Liver (tissue), 9 donors: ENCODE results near the gene OLFML2A. TPM values are rescaled to one million over a fixed set of nuclear protein-coding genes. Genes with fewer than 3 reads are reported as not detected.

Experiments
- DNase-seq: peaks from one replicate; pipeline ENCODE4 v3.0.0-alpha.2; 2017; ENCODE audit warnings: low spot score
- H3K27ac ChIP-seq, 2 donors: one replicate each; pipeline ENCODE4 v1.7.0; 2013; ENCODE audit warnings: inconsistent platforms in 2 of 2, low read length in 2 of 2, control low read depth in 1 of 2, low read depth in 1 of 2, mild to moderate bottlenecking in 1 of 2
- H3K27me3 ChIP-seq, 4 donors: one replicate each; pipeline versions ENCODE4 v1.6.1 to v1.7.0; 2013; ENCODE audit warnings: low read length in 3 of 4, inconsistent platforms in 1 of 4, mild to moderate bottlenecking in 1 of 4, moderate library complexity in 1 of 4; ENCODE audit not compliant: control insufficient read depth in 4 of 4, insufficient read depth in 4 of 4
- H3K36me3 ChIP-seq, 4 donors: one replicate each; pipeline versions ENCODE4 v1.6.1 to v1.7.0; 2013; ENCODE audit warnings: low read length in 3 of 4, mild to moderate bottlenecking in 3 of 4, low read depth in 1 of 4, moderate library complexity in 1 of 4; ENCODE audit not compliant: control insufficient read depth in 4 of 4, insufficient read depth in 3 of 4
- H3K4me1 ChIP-seq, 4 donors: one replicate each; pipeline versions ENCODE4 v1.6.1 to v1.7.0; 2013; ENCODE audit warnings: low read length in 3 of 4, mild to moderate bottlenecking in 3 of 4, moderate library complexity in 1 of 4; ENCODE audit not compliant: control insufficient read depth in 4 of 4, insufficient read depth in 4 of 4
- H3K4me3 ChIP-seq, 3 donors: one replicate each; pipeline versions ENCODE4 v1.6.1 to v1.7.0; 2013; ENCODE audit warnings: low read length in 3 of 3, control low read depth in 1 of 3, low read depth in 1 of 3, mild to moderate bottlenecking in 1 of 3
- H3K9ac ChIP-seq, 2 donors: one replicate each; pipeline ENCODE4 v1.7.0; 2013; ENCODE audit warnings: low read length in 2 of 2, mild to moderate bottlenecking in 2 of 2, moderate library complexity in 2 of 2, control low read depth in 1 of 2, low read depth in 1 of 2
- H3K9me3 ChIP-seq, 4 donors: one replicate each; pipeline versions ENCODE4 v1.6.1 to v1.7.0; 2013; ENCODE audit warnings: low read length in 3 of 4; ENCODE audit not compliant: control insufficient read depth in 4 of 4
- EGR1 ChIP-seq, 2 donors: IDR thresholded peaks; 2 replicates each; pipeline ENCODE4 v1.6.1; 2016 to 2018; ENCODE audit warnings: antibody characterized with exemption in 2 of 2, low read depth in 2 of 2
- FOXA1 ChIP-seq: IDR thresholded peaks from 2 replicates; pipeline ENCODE4 v1.6.1; 2016; ENCODE audit warnings: antibody characterized with exemption
- FOXA2 ChIP-seq: IDR thresholded peaks from 2 replicates; pipeline ENCODE4 v1.6.1; 2016; ENCODE audit warnings: antibody characterized with exemption
- GABPA ChIP-seq, 2 donors: IDR thresholded peaks in 1 of 2; conservative IDR thresholded peaks in 1 of 2; 2 replicates each; pipeline ENCODE4 v1.6.1; 2016; ENCODE audit warnings: antibody characterized with exemption in 2 of 2, mild to moderate bottlenecking in 1 of 2, moderate library complexity in 1 of 2
- HNF4A ChIP-seq, 2 donors: conservative IDR thresholded peaks; 2 replicates each; pipeline ENCODE4 v1.6.1; 2016; ENCODE audit warnings: antibody characterized with exemption in 2 of 2, mild to moderate bottlenecking in 2 of 2
- HNF4G ChIP-seq: IDR thresholded peaks from 2 replicates; pipeline ENCODE4 v1.6.1; 2016; ENCODE audit warnings: antibody characterized with exemption
- JUND ChIP-seq, 2 donors: IDR thresholded peaks; 2 replicates each; pipeline ENCODE4 v1.6.1; 2016; ENCODE audit warnings: antibody characterized with exemption in 2 of 2
- NR2F2 ChIP-seq: IDR thresholded peaks from 2 replicates; pipeline ENCODE4 v1.6.1; 2016; ENCODE audit warnings: antibody characterized with exemption
- RAD21 ChIP-seq, 2 donors: IDR thresholded peaks; 2 replicates each; pipeline ENCODE4 v1.6.1; 2016; ENCODE audit warnings: antibody characterized with exemption in 2 of 2, mild to moderate bottlenecking in 2 of 2
- RXRA ChIP-seq, 2 donors: IDR thresholded peaks; 2 replicates each; pipeline ENCODE4 v1.6.1; 2017 to 2018; ENCODE audit warnings: antibody characterized with exemption in 2 of 2, mild to moderate bottlenecking in 1 of 2
- SP1 ChIP-seq: IDR thresholded peaks from 2 replicates; pipeline ENCODE4 v1.6.1; 2018; ENCODE audit warnings: antibody characterized with exemption, mild to moderate bottlenecking
- TAF1 ChIP-seq: conservative IDR thresholded peaks from 2 replicates; pipeline ENCODE4 v1.6.1; 2016; ENCODE audit warnings: antibody characterized with exemption, mild to moderate bottlenecking
- YY1 ChIP-seq: IDR thresholded peaks from 2 replicates; pipeline ENCODE4 v1.6.1; 2016; ENCODE audit warnings: antibody characterized with exemption, mild to moderate bottlenecking
- WGBS: extraction: QIAGEN DNeasy Blood & Tissue Kit; methylation state at CpG from one replicate; pipeline ENCODE4 v1.1.7; 2013; 5-methylcytosine and 5-hydroxymethylcytosine counted together
- polyA plus RNA-seq, 2 donors: library from polyadenylated mRNA; stranded (reverse) in 1 of 2; unstranded in 1 of 2; fragments of 200-250 nt in 1 of 2; fragments of >200 nt in 1 of 2; fragmentation: Nextera tagmentation in 1 of 2; extraction: Ambion mirVana in 1 of 2; gene quantifications; one replicate each; pipeline versions ENCODE4 v1.2.1 to v1.2.3, GENCODE V29; 2013 to 2015
- total RNA-seq, 2 donors: library from RNA; depleted of rRNA; stranded (reverse); fragments of >200 nt; gene quantifications; one replicate each; pipeline ENCODE4 v1.2.3, GENCODE V29; 2014
- TF ChIP-seq, protein P1 (sequence below): fragments of 150-350 bp; IDR thresholded peaks from 2 replicates; pipeline ENCODE4 v1.5.1; 2017; ENCODE audit warnings: improper control_type of control experiment, low read depth, low read length; ENCODE audit not compliant: missing input control
- TF ChIP-seq, protein P2 (sequence below): IDR thresholded peaks from 2 replicates; pipeline ENCODE4 v1.6.1; 2016; ENCODE audit warnings: antibody characterized with exemption
- TF ChIP-seq, protein P3 (sequence below): IDR thresholded peaks from 2 replicates; pipeline ENCODE4 v1.6.1; 2016; ENCODE audit warnings: antibody characterized with exemption, mild to moderate bottlenecking
- TF ChIP-seq, protein P4 (sequence below): IDR thresholded peaks from 2 replicates; pipeline ENCODE4 v1.6.1; 2016; ENCODE audit warnings: antibody characterized with exemption
- TF ChIP-seq, protein P5 (sequence below): IDR thresholded peaks from 2 replicates; pipeline ENCODE4 v1.6.1; 2016; ENCODE audit warnings: antibody characterized with exemption
- donor health status: healthy.
- donor health status: healthy.
- donor health status: healthy.
- donor health status: healthy.
- donor health status: healthy.

Gene OLFML2A
- total and polyA plus RNA-seq, 4 donors = 0.15 to 1.1 (median 0.53) TPM

DNA sequence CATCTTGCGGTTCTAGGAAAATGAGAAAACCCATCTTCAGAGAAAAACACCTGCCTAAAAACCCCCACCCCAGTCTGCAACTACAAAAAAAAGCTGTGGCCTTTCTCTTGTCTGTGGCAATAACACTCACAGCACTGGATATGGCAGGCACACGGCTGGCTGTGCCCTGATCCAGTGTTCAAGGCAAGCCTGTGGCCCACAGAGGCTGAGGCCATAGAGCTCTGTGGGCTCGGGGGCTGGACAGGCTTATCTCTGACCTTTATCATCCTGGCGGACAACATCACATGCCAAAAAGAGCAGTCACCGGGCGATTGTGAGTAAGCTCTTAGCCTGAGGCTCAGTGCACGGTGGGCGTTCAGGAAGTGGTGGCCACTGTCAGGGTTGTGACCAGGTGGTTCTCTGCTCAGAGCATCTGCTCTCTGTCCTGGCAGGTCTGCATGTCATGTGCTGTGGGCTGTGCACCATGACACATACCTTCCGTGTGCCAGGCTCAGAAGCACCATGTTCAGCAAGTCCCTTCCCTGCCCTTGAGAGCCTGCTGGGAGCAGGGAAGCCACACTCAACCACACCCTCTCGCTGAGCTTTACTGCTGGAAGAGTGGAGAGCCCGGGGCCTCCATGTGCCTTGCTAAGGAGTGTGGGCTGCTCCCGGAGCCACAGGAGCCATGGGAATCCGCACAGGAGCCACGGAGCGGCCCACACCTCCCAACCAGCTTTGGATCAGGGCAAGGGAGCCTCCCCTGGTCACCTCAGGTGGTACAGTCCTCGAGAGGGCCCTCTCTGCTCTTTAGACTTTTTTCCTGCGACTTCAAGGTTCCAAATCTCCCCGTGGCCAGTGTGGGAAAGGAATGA lies 41.7 kb downstream of the OLFML2A start:
- H3K36me3 ChIP-seq = no peaks in the 10 kb centered on the region
- H3K4me3 ChIP-seq = no peak overlapping the region
- peak in 1 of 2 donors; percentile 16 for TF ChIP-seq HNF4A (conservative IDR thresholded peaks at IDR 0.05)
- TF ChIP-seq TAF1 = no peak
- TF ChIP-seq, protein P1, sequence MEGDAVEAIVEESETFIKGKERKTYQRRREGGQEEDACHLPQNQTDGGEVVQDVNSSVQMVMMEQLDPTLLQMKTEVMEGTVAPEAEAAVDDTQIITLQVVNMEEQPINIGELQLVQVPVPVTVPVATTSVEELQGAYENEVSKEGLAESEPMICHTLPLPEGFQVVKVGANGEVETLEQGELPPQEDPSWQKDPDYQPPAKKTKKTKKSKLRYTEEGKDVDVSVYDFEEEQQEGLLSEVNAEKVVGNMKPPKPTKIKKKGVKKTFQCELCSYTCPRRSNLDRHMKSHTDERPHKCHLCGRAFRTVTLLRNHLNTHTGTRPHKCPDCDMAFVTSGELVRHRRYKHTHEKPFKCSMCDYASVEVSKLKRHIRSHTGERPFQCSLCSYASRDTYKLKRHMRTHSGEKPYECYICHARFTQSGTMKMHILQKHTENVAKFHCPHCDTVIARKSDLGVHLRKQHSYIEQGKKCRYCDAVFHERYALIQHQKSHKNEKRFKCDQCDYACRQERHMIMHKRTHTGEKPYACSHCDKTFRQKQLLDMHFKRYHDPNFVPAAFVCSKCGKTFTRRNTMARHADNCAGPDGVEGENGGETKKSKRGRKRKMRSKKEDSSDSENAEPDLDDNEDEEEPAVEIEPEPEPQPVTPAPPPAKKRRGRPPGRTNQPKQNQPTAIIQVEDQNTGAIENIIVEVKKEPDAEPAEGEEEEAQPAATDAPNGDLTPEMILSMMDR = no peak
- DNase-seq = no peak
- peaks cover 0 to 4% (median 0%) of the 10 kb centered on the region in 4 donors for H3K4me1 ChIP-seq
- H3K27ac ChIP-seq = no peak overlapping the region
- no peak overlapping the region for H3K9ac ChIP-seq
- no peaks in the 10 kb centered on the region for H3K27me3 ChIP-seq
- H3K9me3 ChIP-seq = no peaks in the 10 kb centered on the region
- WGBS = 57% methylated on average over 18 of the region's 18 CpGs

DNA sequence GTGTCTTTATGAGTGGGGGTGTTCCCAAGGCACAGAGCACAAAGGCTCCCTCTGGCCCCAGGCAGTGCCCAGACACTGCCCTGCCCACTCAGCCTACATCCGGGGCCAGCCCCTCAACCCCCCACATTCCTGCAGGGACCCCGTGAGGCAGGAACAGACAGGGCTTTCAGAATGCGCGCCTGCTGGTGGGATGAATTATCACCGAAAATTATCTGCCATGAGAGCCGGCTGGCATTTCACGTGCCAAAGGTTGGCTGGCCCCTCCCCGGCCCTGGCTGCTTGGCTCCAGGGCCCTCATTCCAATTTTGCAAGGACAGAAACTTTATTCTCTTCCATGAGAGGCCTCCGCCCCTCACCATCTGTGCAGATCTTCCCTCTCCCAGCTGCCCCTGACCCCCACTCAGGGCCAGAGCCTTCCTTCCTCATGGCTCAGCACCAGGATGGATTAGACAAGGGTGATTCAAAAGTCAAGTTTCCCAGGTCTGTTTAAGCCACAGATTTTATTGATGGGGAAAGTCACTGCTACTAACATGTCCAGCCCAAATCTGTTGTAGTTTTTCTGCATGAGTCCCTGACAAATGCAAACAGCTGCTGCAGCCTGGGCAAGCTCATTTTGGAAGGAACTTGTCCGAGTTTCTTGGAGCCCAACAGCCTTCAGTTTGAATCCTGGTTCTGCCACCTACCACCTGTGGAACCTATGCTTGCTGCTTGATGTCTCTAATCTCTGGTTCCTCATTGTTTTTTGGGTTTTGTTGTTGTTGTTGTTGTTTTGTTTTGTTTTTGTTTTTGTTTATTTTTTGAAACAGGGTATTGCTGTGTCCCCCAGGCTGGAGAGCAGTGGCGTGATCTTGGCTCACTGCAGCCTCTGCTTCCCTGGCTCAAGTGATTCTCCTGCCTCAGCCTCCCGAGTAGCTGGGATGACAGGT lies 44.0 kb downstream of the OLFML2A start:
- H3K36me3 ChIP-seq = no peaks in the 10 kb centered on the region
- H3K9me3 ChIP-seq = no peaks in the 10 kb centered on the region
- H3K9ac ChIP-seq = no peak overlapping the region
- TF ChIP-seq, protein P2, sequence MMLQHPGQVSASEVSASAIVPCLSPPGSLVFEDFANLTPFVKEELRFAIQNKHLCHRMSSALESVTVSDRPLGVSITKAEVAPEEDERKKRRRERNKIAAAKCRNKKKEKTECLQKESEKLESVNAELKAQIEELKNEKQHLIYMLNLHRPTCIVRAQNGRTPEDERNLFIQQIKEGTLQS = no peak
- TF ChIP-seq, protein P3, sequence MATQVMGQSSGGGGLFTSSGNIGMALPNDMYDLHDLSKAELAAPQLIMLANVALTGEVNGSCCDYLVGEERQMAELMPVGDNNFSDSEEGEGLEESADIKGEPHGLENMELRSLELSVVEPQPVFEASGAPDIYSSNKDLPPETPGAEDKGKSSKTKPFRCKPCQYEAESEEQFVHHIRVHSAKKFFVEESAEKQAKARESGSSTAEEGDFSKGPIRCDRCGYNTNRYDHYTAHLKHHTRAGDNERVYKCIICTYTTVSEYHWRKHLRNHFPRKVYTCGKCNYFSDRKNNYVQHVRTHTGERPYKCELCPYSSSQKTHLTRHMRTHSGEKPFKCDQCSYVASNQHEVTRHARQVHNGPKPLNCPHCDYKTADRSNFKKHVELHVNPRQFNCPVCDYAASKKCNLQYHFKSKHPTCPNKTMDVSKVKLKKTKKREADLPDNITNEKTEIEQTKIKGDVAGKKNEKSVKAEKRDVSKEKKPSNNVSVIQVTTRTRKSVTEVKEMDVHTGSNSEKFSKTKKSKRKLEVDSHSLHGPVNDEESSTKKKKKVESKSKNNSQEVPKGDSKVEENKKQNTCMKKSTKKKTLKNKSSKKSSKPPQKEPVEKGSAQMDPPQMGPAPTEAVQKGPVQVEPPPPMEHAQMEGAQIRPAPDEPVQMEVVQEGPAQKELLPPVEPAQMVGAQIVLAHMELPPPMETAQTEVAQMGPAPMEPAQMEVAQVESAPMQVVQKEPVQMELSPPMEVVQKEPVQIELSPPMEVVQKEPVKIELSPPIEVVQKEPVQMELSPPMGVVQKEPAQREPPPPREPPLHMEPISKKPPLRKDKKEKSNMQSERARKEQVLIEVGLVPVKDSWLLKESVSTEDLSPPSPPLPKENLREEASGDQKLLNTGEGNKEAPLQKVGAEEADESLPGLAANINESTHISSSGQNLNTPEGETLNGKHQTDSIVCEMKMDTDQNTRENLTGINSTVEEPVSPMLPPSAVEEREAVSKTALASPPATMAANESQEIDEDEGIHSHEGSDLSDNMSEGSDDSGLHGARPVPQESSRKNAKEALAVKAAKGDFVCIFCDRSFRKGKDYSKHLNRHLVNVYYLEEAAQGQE = no peak
- TF ChIP-seq, protein P4, sequence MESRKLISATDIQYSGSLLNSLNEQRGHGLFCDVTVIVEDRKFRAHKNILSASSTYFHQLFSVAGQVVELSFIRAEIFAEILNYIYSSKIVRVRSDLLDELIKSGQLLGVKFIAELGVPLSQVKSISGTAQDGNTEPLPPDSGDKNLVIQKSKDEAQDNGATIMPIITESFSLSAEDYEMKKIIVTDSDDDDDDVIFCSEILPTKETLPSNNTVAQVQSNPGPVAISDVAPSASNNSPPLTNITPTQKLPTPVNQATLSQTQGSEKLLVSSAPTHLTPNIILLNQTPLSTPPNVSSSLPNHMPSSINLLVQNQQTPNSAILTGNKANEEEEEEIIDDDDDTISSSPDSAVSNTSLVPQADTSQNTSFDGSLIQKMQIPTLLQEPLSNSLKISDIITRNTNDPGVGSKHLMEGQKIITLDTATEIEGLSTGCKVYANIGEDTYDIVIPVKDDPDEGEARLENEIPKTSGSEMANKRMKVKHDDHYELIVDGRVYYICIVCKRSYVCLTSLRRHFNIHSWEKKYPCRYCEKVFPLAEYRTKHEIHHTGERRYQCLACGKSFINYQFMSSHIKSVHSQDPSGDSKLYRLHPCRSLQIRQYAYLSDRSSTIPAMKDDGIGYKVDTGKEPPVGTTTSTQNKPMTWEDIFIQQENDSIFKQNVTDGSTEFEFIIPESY = no peak
- TF ChIP-seq TAF1 = no peak
- TF ChIP-seq SP1 = no peak
- TF ChIP-seq GABPA (IDR thresholded peaks at IDR 0.05 in 1 of 2, conservative IDR thresholded peaks at IDR 0.05 in 1 of 2) = no peak
- no peak for TF ChIP-seq HNF4A (conservative IDR thresholded peaks at IDR 0.05)
- no peak for TF ChIP-seq JUND (IDR thresholded peaks at IDR 0.05)
- TF ChIP-seq NR2F2 = no peak
- TF ChIP-seq FOXA1 = no peak
- TF ChIP-seq HNF4G = no peak
- no peak for TF ChIP-seq RXRA (IDR thresholded peaks at IDR 0.05)
- TF ChIP-seq FOXA2 = no peak
- no peak for TF ChIP-seq EGR1 (IDR thresholded peaks at IDR 0.05; ENCODE audit: low read depth in 2 of 2)
- no peak for TF ChIP-seq RAD21 (IDR thresholded peaks at IDR 0.05)
- TF ChIP-seq YY1 = no peak
- TF ChIP-seq, protein P1 = no peak
- TF ChIP-seq, protein P5, sequence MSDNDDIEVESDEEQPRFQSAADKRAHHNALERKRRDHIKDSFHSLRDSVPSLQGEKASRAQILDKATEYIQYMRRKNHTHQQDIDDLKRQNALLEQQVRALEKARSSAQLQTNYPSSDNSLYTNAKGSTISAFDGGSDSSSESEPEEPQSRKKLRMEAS = no peak
- peaks cover 0 to 4% (median 0%) of the 10 kb centered on the region in 4 donors for H3K4me1 ChIP-seq
- WGBS = 91% methylated on average over 12 of the region's 12 CpGs
- H3K4me3 ChIP-seq = no peak overlapping the region
- H3K27me3 ChIP-seq = no peaks in the 10 kb centered on the region
- no peak for DNase-seq
- H3K27ac ChIP-seq = no peak overlapping the region
